Neural cell (in vitro differentiated cells): Measurements from ENCODE around the gene TIMM22.

Experiments used
- CTCF ChIP-seq: fragments of 450-650 bp; IDR thresholded peaks from 2 replicates; pipeline ENCODE4 v1.5.1; 2014; ENCODE audit warnings: antibody characterized with exemption, mild to moderate bottlenecking, moderate library complexity; ENCODE audit not compliant: poor library complexity, severe bottlenecking
- EP300 ChIP-seq: fragments of 450-650 bp; conservative IDR thresholded peaks from 2 replicates; pipeline ENCODE4 v1.6.1; 2014; ENCODE audit warnings: antibody characterized with exemption, mild to moderate bottlenecking, moderate library complexity; ENCODE audit not compliant: poor library complexity, severe bottlenecking
- EZH2 ChIP-seq: fragments of 200-600, 300-800 bp; shearing (Covaris generic), sonication (generic); IDR thresholded peaks from 2 replicates; pipeline ENCODE4 v1.6.1; 2014; ENCODE audit warnings: antibody characterized with exemption, low read length, borderline replicate concordance, mild to moderate bottlenecking; ENCODE audit not compliant: insufficient read depth, poor library complexity, severe bottlenecking
- MXI1 ChIP-seq: fragments of 450-650 bp; conservative IDR thresholded peaks from 2 replicates; pipeline ENCODE4 v1.6.1; 2014; ENCODE audit warnings: antibody characterized with exemption, mild to moderate bottlenecking; ENCODE audit not compliant: poor library complexity, severe bottlenecking
- POLR2AphosphoS5 ChIP-seq: IDR thresholded peaks from 2 replicates; pipeline ENCODE4 v1.6.1; 2012
- RAD21 ChIP-seq: fragments of 450-650 bp; conservative IDR thresholded peaks from 2 replicates; pipeline ENCODE4 v1.6.1; 2014; ENCODE audit warnings: antibody characterized with exemption, mild to moderate bottlenecking, moderate library complexity
- SMC3 ChIP-seq: fragments of 450-650 bp; conservative IDR thresholded peaks from 2 replicates; pipeline ENCODE4 v1.6.1; 2014; ENCODE audit warnings: antibody characterized with exemption, mild to moderate bottlenecking, moderate library complexity; ENCODE audit not compliant: poor library complexity
- TAF1 ChIP-seq: IDR thresholded peaks from 2 replicates; pipeline ENCODE4 v1.6.1; 2012; ENCODE audit warnings: low read depth
- TF ChIP-seq, protein P1 (sequence below): IDR thresholded peaks from 2 replicates; pipeline ENCODE4 v1.6.1; 2012; ENCODE audit warnings: borderline replicate concordance

DNA sequence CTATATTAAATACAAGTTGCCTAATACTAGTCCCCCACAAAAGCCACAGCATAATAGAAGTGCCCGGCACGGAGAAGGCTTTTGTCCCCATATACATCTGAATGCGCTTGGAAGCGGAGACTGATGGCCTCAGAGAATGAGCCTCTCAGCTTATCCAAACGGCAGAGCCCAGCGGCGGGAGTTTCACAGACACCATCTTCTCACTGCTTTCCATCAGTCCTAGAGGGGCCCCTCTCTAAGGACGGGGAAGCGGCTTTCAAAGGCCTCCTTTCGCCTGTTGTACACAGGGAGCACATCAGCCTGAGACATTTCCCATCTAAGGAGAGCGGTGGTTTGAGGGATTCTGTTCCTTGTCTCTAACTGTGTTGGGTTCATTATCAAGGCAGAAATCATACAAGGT, 34.3 kb upstream of the TIMM22 start:
- no peak for TF ChIP-seq SMC3
- no peak for TF ChIP-seq CTCF
- peak; percentile 11 for TF ChIP-seq POLR2AphosphoS5
- TF ChIP-seq EZH2 = no peak
- TF ChIP-seq, protein P1, sequence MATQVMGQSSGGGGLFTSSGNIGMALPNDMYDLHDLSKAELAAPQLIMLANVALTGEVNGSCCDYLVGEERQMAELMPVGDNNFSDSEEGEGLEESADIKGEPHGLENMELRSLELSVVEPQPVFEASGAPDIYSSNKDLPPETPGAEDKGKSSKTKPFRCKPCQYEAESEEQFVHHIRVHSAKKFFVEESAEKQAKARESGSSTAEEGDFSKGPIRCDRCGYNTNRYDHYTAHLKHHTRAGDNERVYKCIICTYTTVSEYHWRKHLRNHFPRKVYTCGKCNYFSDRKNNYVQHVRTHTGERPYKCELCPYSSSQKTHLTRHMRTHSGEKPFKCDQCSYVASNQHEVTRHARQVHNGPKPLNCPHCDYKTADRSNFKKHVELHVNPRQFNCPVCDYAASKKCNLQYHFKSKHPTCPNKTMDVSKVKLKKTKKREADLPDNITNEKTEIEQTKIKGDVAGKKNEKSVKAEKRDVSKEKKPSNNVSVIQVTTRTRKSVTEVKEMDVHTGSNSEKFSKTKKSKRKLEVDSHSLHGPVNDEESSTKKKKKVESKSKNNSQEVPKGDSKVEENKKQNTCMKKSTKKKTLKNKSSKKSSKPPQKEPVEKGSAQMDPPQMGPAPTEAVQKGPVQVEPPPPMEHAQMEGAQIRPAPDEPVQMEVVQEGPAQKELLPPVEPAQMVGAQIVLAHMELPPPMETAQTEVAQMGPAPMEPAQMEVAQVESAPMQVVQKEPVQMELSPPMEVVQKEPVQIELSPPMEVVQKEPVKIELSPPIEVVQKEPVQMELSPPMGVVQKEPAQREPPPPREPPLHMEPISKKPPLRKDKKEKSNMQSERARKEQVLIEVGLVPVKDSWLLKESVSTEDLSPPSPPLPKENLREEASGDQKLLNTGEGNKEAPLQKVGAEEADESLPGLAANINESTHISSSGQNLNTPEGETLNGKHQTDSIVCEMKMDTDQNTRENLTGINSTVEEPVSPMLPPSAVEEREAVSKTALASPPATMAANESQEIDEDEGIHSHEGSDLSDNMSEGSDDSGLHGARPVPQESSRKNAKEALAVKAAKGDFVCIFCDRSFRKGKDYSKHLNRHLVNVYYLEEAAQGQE = peak; percentile 35
- TF ChIP-seq EP300 = no peak
- TF ChIP-seq RAD21 = no peak
- TF ChIP-seq TAF1 = no peak
- no peak for TF ChIP-seq MXI1
